ENCODE measurements around the gene TMSB10.

The TMSB10 gene

DNA sequence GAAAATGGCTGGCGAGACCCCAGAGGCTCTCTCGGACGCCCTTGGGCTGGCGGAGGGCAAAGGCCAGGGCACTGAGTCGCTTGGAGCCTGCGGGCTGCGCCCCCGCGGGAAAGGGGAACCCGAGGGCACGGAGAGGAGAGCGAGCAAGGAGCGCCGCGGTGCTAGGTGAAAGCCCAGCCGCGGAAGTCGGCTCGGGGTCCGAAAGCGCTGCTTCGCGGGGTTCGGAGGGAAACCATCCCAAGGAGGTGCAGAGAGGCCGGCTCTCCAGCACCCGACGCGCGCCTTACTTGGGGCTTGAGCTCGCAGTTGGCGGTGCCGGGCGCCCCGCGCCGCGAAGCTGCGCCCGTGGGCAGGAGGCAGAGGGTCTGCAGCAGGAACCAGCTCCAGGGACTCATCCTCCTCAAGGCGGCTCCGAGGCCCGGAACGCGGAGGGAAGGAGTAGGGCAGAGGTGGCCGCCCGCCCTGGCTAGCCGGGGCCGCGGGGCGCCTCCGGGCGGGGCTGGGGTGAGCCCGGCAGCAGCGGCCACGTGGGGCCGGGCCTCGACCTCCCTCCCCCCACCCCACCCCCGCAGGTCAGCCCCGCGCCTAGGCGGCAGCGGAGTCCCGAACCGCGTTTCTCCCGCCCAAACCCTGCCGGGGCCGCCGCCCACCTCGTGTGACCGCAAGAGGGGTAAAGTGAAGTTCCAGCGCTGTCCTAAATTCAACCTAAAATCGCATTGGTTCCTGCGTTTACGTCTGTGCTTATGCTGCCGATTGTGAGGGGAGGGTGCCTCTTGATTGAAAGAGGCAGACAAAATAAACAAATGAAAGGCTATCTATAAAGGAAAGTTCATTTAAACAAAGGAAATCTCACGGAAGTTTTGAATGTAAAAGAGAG, 24.6 kb upstream of the TMSB10 start, which contains the start of gene TRABD2A:
TSS of gene TRABD2A (minus strand) at position 440 of the 877 bp plus-strand sequence. CDS start at position 395, 45 bp downstream.
- DNase-seq (ENCODE audit: low read depth) = peak; percentile 30

DNA sequence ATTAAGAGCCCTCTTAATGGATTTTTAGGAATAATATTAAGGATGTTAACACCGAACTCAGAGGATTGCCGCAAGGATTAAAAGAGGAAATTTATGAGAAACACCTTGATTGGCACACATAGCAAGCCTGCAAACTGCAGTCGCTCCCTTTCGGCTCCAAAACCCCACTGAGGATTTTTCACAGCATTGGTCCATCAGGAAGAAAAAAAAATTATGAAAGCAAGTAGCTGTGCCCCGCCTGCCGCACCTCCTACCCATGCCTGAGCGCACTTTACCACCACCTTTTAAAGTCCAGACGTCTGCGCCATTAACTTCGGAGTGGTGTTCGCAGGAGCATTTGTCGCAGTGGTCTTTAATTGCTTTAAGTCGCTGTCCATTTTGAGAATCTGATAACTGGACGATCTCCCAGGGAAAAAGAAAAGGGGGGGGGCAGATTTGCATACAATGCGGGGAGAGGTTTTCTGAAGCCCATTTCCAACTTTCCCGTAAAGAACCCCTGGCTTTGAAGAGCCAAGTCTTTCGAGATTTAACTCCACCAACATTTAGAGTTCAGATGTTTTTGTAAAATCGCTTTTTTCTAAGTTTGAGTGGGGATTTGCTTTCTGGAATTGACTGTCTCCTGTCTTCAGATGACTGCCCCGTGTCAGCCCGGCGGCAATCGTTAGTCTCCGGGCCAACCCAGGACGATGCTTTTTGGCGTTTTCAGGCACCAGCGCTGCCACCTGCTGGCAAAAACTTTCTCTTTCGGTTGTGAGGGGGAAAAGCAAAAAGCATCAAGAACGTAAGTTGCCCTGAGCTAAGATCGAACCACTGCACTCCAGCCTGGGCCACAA, 23.7 kb upstream of the TMSB10 start:
- peak; percentile 76 for DNase-seq (ENCODE audit: low read depth)

DNA sequence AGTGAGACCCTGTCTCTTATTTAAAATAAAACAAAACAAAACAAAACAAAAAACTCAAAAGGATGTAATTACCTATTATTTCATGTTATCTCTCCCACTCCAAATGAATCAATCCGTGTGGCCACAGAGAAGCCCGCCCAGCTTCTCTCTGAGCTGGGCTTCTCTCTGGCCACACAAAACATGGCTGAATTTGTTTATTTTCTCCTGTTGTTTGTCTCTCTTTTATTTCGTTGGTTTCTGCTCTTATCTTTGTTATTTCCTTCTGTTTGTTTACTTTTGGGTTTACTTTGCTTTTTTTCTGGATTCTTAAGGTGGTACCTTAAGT, 23.1 kb upstream of the TMSB10 start:
- no peak for DNase-seq (ENCODE audit: low read depth)

DNA sequence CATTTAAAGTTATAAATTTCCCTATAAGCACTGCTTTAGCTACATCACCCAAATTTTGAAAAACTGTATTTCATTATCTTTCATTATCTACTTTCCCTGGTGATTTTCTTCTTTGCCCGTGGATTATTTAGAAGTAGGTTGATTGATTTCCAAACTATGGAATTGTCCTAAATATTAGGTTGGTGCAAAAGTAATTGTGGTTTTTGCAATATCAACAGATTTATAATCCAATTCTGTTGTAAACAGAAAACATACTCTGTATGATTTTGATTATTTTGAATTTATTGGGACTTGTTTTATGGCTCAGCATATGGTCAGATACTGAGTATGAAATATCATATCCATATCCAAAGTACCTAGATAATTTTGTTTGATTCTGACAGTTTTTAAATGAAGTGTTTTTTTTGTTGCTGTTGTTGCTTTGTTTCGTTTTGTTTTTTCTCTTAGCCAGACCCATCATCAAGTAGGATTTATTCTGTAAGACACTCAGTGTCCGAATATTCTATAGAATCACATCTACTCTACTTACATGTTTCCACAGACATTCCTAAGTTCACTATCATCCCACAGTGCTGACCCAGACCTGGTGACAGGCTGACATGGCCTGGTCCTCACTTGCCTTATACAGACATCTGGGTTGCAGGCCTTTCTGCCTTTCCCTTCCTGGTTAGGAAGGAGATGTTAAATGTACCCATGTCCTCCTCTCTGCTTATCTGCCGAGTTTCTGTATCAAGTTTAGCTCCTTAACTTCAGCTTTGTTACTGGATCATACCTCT, 22.5 kb upstream of the TMSB10 start:
- no peak for DNase-seq (ENCODE audit: low read depth)

DNA sequence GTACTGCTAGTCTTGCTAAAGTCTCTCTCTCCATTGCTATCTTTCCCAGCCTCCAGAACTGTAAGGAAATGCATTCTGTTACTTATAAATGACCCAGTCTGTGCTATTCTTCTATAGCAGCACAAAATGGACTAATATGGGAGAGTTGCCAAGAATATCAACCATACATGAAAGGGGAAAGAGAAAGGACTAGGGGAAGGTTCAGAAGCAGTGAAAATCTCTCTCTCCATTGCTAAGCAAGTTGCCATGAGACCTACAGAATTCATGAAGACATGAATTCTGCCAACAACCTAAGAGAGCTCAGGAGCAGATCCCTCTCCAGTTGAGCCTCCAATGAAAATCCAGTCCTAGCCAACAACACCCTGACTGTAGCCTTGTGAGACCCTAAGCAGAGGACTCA, 21.0 kb upstream of the TMSB10 start:
- no peak for DNase-seq (ENCODE audit: low read depth)

DNA sequence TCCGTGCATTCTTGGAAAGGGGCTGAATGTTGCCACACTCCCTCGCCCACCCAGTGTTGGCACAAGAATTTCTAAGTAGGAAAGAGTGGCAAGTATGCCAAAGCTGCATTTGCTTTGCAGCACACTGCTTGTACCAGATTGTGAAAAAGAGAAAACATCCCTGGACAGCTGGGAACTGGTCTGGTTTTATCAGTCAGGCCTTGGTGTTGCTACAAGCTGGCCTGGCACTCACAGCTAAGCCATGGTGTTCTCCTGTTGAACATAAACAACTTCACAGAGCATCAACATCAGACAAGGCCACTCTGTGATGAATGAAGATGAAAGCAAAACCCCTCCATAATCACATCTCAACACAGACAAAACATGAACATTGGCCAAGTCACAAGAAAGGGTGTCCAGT, 20.3 kb upstream of the TMSB10 start:
- DNase-seq (ENCODE audit: low read depth) = no peak

DNA sequence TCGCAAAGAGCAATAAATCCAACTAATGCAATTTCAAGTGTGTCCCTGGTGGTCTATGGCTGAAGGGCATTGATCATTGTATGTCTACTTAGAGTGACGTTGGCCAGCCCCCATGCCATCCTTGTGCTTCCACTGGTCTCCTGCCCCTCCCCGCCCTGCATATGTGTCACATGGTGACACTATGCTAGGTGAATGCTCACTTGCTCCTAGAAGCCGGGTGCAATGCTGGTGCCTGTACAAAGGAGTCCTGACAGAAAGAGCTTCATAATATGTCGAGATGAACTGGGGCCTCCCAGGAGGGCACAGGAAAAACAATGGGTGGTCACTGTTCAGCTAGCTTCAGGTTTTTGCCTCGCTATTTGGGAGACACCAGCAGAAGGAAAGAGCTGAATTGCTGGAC, 18.7 kb upstream of the TMSB10 start:
- DNase-seq (ENCODE audit: low read depth) = no peak

DNA sequence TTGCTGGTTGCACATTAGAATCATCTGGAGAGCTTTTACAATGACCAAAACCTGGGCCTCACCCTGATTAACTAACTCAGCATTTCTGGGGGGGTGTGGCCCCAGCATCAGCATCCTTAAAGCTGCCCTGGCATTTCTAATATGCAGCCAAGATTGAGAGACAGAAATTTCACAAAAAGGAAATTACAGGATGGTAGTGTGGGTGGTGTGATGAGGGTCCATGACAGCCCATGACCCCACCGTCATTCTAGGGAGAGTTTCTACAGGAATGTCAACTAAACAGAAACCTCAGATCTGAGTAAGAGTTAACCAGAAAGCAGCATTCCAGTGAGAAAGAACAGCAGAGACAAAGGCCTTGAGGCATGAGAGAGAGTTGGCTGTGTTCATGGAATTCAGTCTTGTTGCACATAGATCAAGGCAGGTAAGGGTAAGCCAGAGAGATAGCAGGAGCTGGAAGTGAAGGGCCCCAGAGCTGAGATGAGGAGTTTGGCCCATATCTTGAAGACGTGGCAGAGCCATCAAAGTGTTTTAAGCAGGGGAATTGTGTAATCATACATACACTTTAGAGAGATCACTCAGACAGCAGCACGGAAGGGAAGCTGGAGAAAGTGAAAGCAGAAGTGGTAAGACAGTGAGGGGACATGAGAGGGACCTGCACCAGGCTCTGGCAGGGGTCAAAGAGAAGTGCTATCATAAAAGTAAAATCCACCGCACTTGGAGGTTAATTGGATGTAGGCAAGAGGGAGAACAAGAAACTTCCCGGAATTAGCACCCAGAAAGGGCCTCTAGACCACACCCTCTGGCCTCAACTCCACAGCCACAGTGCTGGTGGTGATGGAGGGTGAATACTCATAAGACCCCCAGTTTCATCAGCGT, 16.8 kb upstream of the TMSB10 start:
- peak; percentile 66 for DNase-seq (ENCODE audit: low read depth)

DNA sequence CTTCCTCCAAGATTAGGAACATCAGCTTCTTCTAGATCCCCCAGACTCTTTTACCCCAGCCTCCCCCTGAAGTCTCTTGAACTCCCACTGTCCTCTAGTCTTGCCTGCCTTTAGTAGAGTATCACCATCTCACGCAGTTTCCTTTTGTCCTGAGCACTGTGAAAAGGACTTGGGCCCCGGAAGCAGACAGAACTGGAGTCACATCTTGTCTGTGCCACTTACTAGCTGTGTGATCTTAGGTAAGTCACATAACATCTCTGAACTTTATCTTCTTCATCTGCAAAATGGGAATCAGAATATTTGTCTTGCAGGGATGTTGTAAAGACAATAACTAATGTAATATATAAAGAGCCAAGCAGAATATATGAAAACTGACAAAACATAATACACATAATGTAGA, 16.1 kb upstream of the TMSB10 start:
- no peak for DNase-seq (ENCODE audit: low read depth)

DNA sequence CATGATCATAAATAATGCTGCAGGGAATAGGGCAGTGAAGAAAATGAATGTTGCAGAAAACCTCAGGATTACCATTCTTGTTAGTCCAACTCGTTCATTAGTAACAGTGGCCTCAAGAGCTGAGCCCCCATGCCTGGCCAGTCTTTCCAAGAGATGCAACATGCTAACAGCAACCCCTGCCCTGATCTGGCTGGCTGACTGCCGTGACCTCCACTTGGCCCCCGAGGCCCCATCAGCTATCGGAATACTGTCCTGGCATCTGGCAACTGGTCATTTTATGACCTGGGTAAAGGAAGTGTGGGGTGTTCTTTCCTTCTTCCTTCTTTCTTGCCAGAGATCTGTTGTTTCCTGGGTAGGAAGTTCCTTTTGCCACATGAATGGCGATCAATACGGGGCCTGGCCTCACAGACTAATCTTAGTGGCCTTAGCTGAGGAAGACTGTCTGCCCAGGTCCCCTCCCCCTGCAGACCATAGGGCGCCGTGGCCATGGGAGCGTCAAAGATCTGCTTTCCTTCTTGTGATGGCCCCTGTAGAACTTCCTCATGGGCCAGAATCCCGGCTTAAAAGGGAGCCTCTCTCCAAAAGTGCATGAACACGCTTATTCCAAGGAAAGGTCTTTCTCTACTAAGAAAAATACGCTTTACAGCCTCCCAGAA, 14.0 kb upstream of the TMSB10 start:
- DNase-seq (ENCODE audit: low read depth) = no peak

DNA sequence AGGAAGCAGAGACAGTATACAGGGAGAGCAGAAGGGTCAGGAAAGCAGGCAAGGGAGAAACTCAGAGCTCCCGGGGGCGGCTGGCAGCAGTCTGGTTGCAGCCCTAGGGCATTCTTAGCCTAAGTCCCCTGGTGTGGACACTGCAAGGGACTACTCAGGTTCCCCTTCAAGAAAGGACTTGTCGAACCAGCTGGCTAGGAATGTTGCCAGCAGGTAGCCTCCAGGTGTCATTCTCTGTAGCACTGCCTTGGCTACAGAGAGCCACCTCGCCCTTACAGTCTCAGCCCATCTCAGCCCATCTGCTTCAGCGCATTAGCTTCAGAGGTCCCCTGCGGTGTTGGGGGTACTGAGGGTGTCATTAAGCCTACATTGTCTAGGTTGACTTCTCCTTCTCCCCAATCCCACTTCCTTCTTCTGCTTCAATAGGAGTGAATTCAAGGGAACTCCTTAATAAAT, 11.3 kb upstream of the TMSB10 start:
- no peak for DNase-seq (ENCODE audit: low read depth)

DNA sequence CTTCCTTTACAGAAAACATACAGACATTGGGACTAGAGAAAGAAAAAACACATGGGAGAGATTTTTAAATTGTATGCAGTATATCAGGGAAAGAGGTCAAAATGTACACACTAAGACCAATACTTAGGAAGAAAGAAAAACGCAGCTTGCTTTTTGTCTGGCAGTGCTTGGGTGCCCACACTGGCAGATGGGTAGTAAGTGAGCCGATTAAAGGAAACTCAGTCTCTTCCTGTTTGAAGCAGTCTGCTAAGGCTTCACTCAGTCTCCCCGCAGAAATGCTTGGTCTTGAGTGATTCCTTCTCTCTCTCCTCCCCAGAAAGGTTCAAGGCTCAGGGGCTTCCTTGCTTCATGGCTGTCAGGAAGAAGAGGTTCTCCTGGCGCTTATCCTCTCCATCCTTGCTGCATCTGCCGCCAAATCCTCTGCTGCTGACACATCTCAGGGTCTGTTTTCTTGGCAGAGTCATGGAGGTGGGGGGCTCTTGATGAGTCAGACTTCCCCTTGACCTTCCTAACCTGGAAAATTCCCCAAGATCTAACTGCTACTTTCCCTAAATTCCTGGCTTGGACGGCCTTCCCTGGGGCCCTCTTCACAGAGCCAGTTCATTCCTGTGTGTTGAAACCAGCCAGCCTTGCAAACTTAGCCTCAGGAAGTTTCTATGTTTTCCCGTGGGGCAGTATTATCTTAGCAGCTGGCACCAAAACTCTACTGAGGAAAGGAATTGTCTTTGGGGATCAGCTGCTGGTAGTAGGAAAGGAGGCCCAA, 10.5 kb upstream of the TMSB10 start:
- peak; percentile 76 for DNase-seq (ENCODE audit: low read depth)

DNA sequence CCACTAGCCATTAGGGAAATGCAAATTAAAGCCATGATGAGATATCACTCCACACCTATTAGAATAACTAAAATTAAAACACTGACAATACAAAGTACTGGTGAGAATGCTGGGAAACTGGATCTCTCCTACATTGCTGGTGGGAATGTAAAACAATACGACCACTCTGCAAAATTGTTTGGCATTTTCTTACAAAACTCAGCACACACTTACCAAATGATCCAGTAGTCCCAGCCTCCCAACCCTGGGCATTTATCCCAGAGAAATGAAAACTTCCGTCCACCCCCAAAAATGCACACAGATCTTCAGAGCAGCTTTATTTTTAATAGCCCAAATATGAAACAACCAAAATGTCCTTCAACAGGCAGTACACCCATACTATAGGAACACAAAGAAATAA, 8.9 kb upstream of the TMSB10 start:
- peak; percentile 49 for DNase-seq (ENCODE audit: low read depth)

DNA sequence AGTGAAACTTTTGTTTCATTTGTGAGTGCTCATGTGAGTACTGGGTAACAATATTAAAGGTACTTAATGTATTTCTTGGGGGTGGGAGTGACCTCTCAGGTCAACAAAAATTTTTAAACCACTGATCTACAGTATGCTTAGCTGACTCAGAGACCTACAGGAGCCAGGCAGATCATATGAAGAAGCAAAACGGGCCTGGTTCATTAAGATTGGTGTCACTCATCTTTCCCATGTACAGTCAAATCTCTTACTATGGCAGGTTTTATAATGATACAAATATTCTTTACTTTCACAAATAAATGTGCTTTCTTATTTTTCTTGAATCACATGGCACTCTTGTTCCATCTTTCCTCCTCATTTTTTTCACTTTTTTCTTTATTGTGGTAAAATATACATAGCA, 7.7 kb upstream of the TMSB10 start:
- DNase-seq (ENCODE audit: low read depth) = no peak

DNA sequence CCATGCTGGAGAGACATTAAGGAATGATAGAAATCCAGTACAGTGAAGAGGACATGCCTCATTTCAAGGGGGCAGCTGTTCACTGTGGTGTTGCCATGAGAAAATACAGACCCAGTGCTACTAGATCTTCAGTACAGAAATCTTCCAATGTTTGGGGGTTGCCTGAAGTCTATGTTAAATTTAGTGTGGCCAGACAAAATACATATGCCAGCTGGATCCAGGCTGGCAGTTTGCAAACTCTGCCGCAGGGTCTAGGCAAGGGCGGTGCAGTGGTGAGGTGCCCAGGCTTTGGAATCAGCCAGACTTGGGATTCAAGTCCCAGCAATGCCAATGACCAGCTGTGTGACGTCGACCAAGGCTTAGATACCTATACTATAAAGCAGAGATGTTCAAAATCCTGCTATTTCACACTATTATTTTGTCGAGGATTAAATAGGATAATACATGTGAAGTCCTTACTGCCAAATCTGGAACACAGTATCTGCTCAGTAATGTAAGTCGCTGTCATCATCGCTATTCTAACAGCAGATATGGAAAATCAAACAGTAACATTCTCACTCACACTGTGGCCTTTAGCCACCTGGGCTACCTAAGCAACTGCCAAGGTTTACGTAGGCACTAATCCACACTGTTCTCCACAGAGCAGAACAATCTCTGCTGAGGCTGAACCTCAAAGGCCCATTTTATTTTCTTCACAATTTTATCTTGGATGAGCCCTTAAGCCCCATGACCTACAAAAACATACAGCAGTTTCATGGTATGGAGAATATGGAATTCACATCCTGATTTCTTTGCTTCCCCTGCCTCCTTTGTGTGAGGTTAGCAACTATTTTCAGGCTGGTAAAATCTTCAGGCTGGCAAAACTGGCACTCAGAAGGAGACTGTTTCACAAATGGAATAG, 5.9 kb upstream of the TMSB10 start:
- DNase-seq (ENCODE audit: low read depth) = no peak

DNA sequence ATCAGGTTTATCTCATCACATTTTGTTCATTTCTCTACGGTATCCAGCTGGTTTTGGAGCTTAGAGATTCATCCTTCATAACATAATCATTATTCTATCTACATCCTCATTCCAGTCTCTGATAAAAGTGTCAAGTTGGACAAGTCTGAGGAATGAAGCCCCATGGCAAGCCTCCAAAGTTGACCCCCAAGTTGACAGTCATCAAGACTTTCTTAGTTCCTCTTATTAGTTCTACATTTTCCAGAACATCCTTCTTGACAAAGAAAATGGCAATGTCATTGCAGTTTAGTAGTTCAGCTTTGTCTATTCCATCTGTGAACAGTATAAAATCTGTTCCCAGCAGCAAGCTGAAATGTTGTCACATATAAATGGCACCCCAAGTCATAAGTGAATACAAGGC, 4.5 kb upstream of the TMSB10 start:
- DNase-seq (ENCODE audit: low read depth) = no peak

DNA sequence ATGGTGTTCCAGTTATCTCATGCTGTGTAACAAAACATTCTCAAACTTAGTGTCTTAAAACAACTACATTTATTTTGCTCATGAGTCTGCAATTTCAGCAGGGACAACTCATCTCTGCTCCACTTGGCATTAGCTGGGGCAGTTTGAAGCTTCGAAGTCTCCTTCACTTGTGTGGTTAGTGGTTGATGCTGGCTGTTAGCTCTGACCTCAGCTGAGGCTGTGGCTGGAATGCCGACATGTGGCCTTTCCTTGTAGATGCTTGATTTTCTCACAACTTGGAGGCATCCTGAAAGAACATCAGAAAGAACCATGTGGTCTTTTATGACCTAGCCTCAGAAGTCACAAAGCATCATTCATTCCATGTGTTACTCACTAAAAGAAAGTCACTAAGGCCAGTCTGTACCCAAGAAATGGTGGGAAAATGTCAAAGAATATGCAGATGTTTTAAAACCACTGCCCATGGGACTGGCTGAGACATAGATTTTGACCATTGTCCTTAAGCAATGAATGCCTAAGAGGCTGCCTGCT, 3.8 kb upstream of the TMSB10 start:
- DNase-seq (ENCODE audit: low read depth) = peak; percentile 82

DNA sequence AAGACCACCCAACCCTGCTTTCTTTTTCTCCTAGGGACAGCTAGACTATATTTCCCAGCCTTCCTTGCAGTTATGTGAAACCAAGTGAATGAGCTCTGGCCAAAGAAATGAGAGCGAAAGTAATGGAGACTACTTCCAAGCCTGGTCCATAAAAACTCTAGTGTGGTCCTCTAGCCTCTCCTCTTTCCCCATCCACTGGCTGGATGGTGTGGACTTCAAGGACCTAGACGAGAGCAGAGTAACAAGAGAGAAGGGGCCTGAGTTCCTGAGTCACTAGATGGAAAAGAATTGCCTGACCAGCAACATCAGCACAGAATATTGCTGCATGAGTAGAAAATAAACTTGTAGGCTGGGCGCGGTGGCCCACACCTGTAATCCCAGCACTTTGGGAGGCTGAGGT, 2.9 kb upstream of the TMSB10 start:
- no peak for DNase-seq (ENCODE audit: low read depth)

DNA sequence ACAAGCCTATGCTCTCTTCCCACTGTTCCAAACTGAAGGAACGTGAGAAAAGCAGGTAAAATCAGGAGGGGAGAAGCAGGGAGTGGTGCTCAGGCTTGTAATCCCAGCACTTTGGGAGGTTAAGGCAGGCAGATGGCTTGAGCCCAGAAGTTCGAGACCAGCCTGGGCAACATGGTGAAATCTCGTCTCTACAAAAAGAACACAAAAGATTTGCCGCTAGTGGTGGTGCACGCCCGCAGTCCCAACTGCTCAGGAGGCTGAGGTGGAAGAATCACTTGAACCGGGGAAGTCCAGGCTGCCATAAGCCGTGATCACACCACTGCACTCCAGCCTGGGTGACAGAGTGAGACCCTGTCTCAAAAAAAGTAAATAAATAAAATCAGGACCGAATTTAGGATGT, 1.3 kb upstream of the TMSB10 start:
- no peak for DNase-seq (ENCODE audit: low read depth)

All from fibroblast of gingiva (primary cell).